T47D (cell line): ENCODE measurements around the gene FAM43A.

Experiments
- DNase-seq, 2 experiments: peaks; one replicate each; pipeline versions ENCODE4 v3.0.0 to v3.0.0-alpha.2; 2011 to 2012; ENCODE audit warnings: low read depth in 1 of 2, low spot score in 1 of 2
- JUND ChIP-seq: IDR thresholded peaks from 2 replicates; pipeline ENCODE4 v1.6.1; 2012; ENCODE audit warnings: low read depth
- in situ Hi-C: cut with HindIII; loops from 2 replicates; pipeline ENCODE4 v1.10.0; 2016; ENCODE audit warnings: low sequenced_read_pairs, low pct_unique_long_range_greater_than_20kb

Gene FAM43A, protein sequence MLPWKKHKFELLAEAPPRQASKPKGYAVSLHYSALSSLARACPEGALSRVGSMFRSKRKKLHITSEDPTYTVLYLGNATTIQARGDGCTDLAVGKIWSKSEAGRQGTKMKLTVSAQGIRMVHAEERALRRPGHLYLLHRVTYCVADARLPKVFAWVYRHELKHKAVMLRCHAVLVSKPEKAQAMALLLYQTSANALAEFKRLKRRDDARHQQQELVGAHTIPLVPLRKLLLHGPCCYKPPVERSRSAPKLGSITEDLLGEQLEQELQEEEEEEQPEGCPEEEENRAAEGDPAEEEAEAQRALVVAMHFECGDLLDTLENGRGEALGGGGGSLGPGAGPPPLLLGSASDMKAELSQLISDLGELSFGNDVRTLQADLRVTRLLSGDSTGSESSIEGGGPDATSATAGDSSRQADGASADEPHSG

DNA sequence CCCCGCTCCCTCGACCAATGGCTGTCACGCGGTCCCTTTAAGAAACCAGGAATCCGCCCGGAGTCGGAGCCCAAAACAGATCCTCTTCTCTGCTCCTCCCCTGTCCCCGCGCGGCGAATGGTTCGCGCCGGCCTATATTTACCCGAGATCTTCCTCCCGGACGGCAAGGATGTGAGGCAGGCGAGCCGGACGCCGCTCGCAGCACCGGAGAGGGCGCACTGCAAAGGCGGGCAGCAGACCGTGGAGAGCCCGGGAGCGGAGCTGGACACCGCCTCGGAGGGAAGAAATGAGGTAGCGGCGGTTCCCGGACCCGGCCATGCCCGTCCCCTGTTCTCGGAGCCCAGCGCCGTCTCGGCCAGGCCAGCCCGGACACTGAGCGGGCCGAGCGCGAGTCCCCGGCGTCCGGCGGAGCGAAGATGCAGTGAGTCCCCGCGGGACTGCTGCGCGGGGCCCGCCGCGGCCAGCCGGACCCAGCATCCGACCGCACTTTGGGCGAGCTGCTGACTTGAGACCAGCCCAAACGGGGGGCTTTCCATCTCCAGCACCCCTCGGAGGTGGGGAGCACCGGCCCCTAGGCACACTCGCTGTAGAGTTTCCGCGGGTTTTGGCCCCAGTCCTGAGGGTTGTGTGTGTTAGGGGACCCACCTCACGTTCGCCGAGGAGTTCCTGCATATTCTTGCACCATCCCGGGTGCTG lies at the start of gene FAM43A:
FAM43A (plus strand) TSS at position 166 of the 696 bp plus-strand sequence. CDS start 944 bp downstream, outside the sequence.
- peak; percentile 100 for DNase-seq
- in situ Hi-C loops = no loop called here
- no peak; the same call in 1 of the 2 replicates for TF ChIP-seq JUND

DNA sequence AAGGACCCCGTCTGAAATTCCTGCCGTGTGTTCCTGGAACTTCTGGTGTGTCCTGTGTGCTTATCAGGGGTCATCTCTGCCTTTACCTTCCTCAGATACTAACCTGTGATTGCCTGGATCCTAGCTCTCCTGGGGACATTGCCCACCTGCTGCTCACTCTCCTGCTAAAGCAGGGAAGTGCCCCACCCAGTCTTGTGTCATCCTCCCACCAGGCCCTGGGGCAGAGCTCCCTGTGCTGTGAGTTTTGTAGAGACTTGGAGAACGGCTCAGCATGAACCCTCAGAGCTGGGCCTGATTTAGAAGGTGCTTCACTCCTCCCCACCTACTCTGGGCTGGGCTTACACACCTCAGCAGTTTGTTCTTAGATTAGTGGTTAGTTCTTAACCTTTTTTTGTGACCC lies 48.6 kb upstream of the FAM43A start:
- no peak for TF ChIP-seq JUND
- no peak for DNase-seq
- in situ Hi-C loops = no loop called here

DNA sequence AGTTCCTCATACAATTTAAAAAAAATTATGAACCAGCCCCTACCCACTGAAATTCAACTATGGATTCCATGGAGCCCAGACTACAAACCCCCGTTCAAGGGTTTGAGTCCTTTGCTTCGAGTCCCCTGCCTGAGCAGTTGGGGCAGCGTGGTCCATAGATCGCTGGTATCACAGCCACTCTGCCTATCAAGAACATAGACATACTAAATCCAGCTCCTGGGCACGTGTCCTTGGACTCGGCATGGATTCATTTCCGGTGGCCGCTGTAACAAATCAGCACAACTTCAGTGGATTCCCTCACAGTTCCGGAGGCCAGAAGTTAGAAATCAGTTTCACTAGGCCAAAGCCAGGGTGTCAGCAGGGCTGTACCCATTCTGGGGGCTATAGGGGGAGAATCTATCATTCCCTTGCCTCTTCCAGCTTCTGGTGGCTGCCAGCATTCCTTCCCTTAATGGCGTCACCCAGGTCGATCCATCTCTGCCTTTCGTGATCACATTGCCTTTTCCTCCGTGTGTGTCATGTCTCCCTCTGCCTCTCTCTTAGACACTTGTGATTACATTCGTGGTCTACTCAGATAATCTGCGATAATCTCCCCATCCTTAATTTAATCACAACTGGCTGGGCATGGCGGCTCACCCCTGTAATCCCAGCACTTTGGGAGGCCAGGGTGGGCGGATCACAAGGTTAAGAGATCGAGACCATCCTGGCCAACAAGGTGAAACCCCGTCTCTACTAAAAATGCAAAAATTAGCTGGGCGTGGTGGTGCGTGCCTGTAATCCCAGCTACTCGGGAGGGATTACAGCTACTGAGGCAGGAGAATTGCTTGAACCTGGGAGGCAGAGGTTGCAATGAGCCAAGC lies 47.9 kb upstream of the FAM43A start:
- TF ChIP-seq JUND = no peak
- DNase-seq = no peak
- in situ Hi-C loops = no loop called here

DNA sequence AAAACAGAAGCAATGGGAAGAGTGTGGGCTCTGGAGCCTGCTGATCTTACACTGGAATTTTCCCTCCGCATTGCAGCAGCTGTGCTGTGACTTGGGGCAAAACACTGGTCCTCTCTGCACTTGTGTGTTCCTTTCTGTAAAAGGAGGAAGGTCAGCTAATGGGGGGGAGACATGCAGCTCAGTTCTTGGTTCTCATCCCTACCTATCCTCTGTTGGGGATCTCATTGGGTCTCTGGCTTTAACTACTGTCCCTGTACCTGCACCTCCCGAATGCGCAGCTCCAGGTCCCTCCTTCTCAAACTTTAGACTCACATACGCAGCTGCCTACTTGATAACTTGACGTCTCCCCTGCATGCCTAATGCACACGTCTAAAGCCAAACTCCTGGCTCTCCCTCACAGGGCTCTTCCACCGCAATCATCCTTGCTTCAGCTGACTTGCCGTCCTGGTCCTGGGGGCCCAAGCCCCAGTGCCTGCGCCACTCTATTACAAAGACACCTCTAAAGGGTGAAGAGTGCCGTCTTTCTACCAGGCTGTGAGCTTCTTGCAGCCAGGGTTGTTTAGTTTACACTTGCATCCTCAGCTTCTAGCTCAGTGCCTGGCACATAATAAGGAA lies 46.6 kb upstream of the FAM43A start:
- no peak for TF ChIP-seq JUND
- in situ Hi-C loops = no loop called here

DNA sequence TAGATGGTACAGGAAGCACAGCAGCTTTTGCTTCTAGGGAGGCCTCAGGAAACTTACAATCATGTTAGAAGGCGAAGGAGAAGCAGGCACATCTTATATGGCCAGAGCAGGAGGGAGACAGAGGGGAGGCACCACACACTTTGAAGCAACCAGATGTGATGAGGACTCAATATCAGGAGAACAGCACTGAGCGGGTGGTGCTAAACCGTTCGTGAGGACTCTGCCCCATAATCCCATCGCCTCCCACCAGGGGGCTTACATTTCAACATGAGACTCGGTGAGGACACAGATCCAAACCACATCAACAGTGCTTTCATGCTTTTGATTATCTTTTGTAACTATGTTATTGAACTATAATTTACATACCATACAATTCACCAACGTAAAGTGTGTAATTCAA lies 44.9 kb upstream of the FAM43A start:
- in situ Hi-C loops = no loop called here
- no peak for TF ChIP-seq JUND
- DNase-seq = no peak

More for the DNA sequence above, 46.6 kb upstream of the FAM43A start:
- DNase-seq = no peak

DNA sequence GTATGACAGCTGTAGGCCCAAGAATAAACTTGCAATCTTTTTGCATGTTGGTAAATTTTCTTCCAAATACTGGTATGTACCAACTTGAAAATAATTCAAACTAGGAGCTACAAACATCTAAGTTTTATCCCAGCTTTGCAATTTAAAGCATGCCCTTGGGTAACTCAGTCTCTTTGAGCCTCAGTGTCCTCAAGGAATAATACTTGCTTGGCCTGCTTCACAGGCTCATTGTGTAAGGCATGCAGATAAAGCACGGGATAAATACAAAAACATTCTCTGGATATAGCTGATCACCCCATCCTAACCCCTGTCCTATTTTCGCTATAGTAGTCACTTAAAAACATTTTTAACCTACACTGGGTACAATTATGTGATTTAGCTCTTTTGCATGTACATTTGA lies 42.9 kb upstream of the FAM43A start:
- peak in 1 of 2 experiments; percentile 55 for DNase-seq
- in situ Hi-C loops = no loop called here
- peak; percentile 30; the same call in 1 of the 2 replicates for TF ChIP-seq JUND

DNA sequence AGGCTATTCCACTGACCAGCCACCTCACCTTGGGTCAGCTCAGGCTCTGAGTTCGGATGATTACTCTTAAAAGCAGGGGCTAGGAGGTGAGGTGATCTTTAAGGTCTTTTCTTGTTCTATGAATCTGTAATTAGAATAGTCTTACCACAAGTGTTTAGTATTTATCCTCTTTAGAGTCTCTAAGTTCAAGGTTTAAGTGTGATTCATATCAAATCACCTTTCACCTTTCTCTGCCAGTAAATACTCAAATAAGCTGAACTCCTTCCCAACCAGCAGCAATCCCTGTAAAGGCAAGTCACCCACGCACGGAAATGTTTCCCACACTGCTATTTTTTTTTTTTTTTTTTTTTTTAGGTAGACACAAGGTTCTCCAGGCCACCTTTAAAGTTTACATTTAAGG lies 37.9 kb upstream of the FAM43A start:
- TF ChIP-seq JUND = no peak
- no peak for DNase-seq
- in situ Hi-C loops = no loop called here

DNA sequence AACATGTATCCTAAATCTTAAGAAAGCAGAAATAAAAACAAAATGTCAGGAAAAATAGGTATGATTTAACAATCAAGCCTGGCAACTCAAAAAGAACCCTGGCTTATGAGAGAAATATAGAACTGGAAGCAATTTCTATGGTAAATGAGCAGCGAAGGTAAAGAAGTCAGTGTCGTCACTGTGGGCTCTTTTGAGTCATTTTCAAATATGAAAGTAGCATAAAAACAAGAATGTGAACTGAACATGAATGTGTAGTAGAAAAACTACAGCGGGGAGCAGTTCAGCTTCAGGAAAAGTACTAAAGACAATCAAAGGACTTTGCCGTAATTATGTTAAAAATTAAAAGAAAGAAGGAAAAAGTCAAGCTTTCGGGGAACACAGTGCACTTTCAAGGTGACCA lies 31.2 kb upstream of the FAM43A start:
- no peak for DNase-seq
- in situ Hi-C loops = no loop called here
- TF ChIP-seq JUND = no peak

DNA sequence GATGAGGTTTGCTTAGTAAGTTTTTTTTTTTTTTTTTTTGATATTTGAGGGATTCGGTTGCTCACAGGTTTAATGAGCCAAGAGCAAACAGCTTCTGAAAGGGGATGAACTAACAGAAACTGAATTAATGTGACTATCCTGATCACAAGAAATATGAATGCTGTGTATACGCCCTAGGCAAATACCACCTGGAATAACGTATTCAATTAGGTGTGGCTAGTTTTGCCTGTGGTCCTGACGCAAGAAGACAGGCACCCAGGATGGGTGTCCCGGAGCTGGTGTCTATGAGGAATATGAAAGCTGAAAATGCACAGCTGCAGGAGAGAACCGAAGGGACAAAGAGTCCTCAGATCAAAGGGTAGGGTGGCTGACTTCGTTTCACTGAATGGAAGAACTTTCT lies 28.2 kb upstream of the FAM43A start:
- no peak for TF ChIP-seq JUND
- DNase-seq = no peak
- in situ Hi-C loops = no loop called here

DNA sequence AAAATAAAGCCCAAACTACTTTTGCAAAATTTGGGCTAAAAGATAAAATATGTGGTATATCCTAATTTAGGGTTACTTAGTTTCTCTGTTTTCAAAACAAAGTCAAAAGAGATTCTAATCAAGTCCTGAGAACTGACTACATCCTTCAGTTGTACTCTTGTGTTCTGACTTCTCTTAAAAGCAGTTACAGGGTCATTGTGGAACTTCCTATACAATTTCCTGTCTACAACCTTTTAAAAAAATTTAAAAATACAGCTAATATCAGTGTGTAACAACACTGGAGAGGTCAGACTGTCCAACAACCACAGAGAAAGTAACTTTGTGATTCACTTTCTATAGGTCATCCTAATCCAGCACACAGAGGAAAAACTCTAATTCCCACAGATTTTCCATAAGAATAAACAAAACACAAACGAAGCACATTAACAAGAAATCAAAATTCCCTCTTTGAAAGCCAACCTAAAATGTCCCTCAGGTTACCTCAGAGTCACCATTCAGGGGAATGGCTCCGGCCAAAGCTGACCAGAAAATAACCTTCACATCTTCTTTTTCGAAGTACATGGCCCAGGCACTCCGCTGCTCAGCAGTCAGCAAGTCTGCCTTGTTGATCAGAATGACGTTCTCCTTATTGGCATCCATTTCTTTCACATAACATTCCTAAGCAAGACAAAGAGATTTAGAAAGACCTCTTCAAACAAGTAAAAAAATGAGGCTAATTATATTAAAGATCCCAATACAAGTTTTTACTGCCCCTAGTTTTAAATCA lies 27.0 kb upstream of the FAM43A start:
- in situ Hi-C loops = no loop called here
- no peak for DNase-seq
- TF ChIP-seq JUND = no peak

DNA sequence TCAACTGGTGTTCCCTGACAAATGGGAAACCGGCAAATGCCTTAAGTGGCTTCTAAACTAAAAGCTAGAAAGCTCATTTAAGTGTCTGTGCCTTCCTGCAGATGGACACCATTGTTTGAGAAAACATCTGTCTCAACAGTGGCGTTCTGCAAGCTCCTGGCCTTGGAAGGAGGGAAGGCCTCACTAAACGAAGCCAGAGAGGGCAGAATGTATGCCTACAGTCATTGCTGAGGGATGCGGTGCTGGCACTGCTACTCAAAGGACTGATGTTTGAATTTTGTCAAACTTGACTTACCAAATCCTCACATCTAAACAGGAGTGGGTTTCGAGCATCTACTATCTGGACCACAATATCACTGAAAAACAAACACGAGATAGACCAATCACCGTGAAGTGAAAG lies 25.9 kb upstream of the FAM43A start:
- no peak for DNase-seq
- in situ Hi-C loops = no loop called here
- no peak for TF ChIP-seq JUND
